Measurements from ENCODE around the gene LDHD. TPM values are rescaled to one million over a fixed set of nuclear protein-coding genes. Genes with fewer than 3 reads are reported as not detected.

The LDHD gene
- polyA plus RNA-seq, 1 donor (not counting 4 experiments of a cell fraction or from before 2014, with no cell fraction given), result 0.34 TPM

DNA sequence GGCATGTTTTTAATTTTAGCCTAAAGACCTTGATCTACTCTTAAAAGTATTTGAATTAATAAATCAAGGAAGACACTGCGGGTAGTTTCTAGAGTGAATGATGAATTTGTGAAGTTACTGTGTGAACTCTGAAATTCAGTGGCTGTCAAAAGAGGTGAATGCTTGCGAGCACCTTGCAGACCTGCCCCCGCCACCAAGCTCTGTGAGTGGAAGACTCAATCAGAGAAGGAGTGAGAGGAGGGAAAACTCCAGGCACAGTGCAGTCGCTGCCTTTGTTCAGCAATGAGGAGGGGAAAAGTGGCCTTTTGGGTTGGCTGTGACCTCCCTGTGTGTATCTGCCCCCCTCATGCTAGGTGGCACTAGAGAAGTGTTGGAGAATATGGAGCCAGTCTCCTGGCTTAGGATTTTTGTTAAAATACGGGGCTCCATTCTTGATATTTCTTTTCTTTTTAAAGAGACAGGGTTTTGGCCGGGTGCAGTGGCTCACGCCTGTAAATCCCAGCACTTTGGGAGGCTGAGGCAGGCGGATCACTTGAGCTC, 53.0 kb downstream of the LDHD start:
- H3K4me1 ChIP-seq (ENCODE audit: control insufficient read depth, extremely low read depth, insufficient read depth, low read length), result no peaks in the 10 kb centered on the region
- dilution Hi-C loops (cut with MboI; ENCODE audit: extremely low pct_ligation_motif_present, low sequenced_read_pairs), result no loop called here
- no peak overlapping the region for H3K27ac ChIP-seq (ENCODE audit: control insufficient read depth, insufficient read depth, low read length)
- no peaks in the 10 kb centered on the region for H3K9me3 ChIP-seq (ENCODE audit: control insufficient read depth, low read depth, low read length)
- peaks cover 45% of the 10 kb centered on the region for H3K79me2 ChIP-seq (ENCODE audit: control insufficient read depth, insufficient read depth, low read length)
- no peaks in the 10 kb centered on the region for H3K27me3 ChIP-seq (ENCODE audit: control insufficient read depth, extremely low read depth, insufficient read depth, low read length)
- no peaks in the 10 kb centered on the region for H3K9me1 ChIP-seq (ENCODE audit: control insufficient read depth, extremely low read depth, insufficient read depth, low read length)
- H3K9ac ChIP-seq (ENCODE audit: control insufficient read depth, extremely low read depth, insufficient read depth, low read length), result no peak overlapping the region
- H2AFZ ChIP-seq (ENCODE audit: control insufficient read depth, low read length), result no peak overlapping the region
- DNase-seq (ENCODE audit: low read depth, low spot score) (no peak), FAIRE-seq (no peak)
- TF ChIP-seq, protein P1, sequence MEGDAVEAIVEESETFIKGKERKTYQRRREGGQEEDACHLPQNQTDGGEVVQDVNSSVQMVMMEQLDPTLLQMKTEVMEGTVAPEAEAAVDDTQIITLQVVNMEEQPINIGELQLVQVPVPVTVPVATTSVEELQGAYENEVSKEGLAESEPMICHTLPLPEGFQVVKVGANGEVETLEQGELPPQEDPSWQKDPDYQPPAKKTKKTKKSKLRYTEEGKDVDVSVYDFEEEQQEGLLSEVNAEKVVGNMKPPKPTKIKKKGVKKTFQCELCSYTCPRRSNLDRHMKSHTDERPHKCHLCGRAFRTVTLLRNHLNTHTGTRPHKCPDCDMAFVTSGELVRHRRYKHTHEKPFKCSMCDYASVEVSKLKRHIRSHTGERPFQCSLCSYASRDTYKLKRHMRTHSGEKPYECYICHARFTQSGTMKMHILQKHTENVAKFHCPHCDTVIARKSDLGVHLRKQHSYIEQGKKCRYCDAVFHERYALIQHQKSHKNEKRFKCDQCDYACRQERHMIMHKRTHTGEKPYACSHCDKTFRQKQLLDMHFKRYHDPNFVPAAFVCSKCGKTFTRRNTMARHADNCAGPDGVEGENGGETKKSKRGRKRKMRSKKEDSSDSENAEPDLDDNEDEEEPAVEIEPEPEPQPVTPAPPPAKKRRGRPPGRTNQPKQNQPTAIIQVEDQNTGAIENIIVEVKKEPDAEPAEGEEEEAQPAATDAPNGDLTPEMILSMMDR (optimal IDR thresholded peaks at IDR 0.05 in 1 of 3, IDR thresholded peaks at IDR 0.05 in 1 of 3, conservative IDR thresholded peaks at IDR 0.05 in 1 of 3; ENCODE audit: extremely low read depth in 1 of 3, insufficient read depth in 2 of 3, low read length in 3 of 3), result no peak
- no peak for TF ChIP-seq EZH2 (IDR thresholded peaks at IDR 0.05; ENCODE audit: low read length)
- H3K4me3 ChIP-seq (ENCODE audit: control insufficient read depth in 2 of 3, extremely low read depth in 1 of 3, insufficient read depth in 2 of 3, low read depth in 1 of 3, low read length in 3 of 3), result no peak overlapping the region
- no peak overlapping the region for H3K4me2 ChIP-seq (ENCODE audit: control insufficient read depth, extremely low read depth, insufficient read depth, low read depth, low read length)
- no peaks in the 10 kb centered on the region for H3K36me3 ChIP-seq (ENCODE audit: control insufficient read depth in 2 of 2, extremely low read depth in 1 of 2, insufficient read depth in 2 of 2, low read length in 2 of 2)
- peaks cover 2% of the 10 kb centered on the region for H4K20me1 ChIP-seq (ENCODE audit: control insufficient read depth, extremely low read depth, insufficient read depth, low read length)

DNA sequence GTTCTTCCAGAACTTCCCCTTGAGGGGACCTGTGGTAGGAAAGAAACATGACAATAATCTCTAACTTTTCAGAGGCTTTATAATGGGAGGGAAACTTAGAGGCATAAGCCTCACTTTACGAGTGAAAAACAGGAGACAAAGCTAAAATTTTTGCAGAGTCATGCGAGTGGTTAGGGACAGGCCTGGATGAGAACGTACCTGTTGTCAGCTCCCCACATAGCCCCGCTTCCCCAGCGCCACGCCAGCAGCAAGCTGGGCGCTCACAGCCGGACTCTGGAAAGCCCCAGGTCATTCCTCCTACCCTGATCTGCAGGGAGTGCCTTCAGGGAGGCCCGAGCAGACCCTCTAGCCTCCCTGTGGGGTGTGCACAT, 53.6 kb downstream of the LDHD start:
- TF ChIP-seq EZH2 (IDR thresholded peaks at IDR 0.05; ENCODE audit: low read length), result no peak
- TF ChIP-seq, protein P1 (optimal IDR thresholded peaks at IDR 0.05 in 1 of 3, IDR thresholded peaks at IDR 0.05 in 1 of 3, conservative IDR thresholded peaks at IDR 0.05 in 1 of 3; ENCODE audit: extremely low read depth in 1 of 3, insufficient read depth in 2 of 3, low read length in 3 of 3), result no peak
- Histone ChIP-seq H3K4me2 (ENCODE audit: control insufficient read depth, extremely low read depth, insufficient read depth, low read depth, low read length) (no peak overlapping the region), H3K9me1 (ENCODE audit: control insufficient read depth, extremely low read depth, insufficient read depth, low read length) (no peaks in the 10 kb centered on the region), H3K9me3 (ENCODE audit: control insufficient read depth, low read depth, low read length) (no peaks in the 10 kb centered on the region), H3K79me2 (ENCODE audit: control insufficient read depth, insufficient read depth, low read length) (peaks cover 42% of the 10 kb centered on the region), H4K20me1 (ENCODE audit: control insufficient read depth, extremely low read depth, insufficient read depth, low read length) (no peaks in the 10 kb centered on the region), H3K9ac (ENCODE audit: control insufficient read depth, extremely low read depth, insufficient read depth, low read length) (no peak overlapping the region), H3K36me3 (ENCODE audit: control insufficient read depth in 2 of 2, extremely low read depth in 1 of 2, insufficient read depth in 2 of 2, low read length in 2 of 2) (no peaks in the 10 kb centered on the region), H2AFZ (ENCODE audit: control insufficient read depth, low read length) (no peak overlapping the region), H3K4me1 (ENCODE audit: control insufficient read depth, extremely low read depth, insufficient read depth, low read length) (no peaks in the 10 kb centered on the region), H3K27ac (ENCODE audit: control insufficient read depth, insufficient read depth, low read length) (no peak overlapping the region), H3K27me3 (ENCODE audit: control insufficient read depth, extremely low read depth, insufficient read depth, low read length) (no peaks in the 10 kb centered on the region), H3K4me3 (ENCODE audit: control insufficient read depth in 2 of 3, extremely low read depth in 1 of 3, insufficient read depth in 2 of 3, low read depth in 1 of 3, low read length in 3 of 3) (no peak overlapping the region)
- dilution Hi-C loops (cut with MboI; ENCODE audit: extremely low pct_ligation_motif_present, low sequenced_read_pairs), result no loop called here
- no peak for DNase-seq (ENCODE audit: low read depth, low spot score)
- no peak for FAIRE-seq

All from keratinocyte (primary cell).